Measurements from ENCODE around the gene ZP4.

ZP4 gene

GRCh38 chr1:237890822-237891221, at the start of gene ZP4:
Gene ZP4 (minus strand): TSS chr1:237890922. CDS start chr1:237890635, 287 bp downstream.
- DNase-seq (ENCODE audit: low read depth), result no peak

GRCh38 chr1:237938553-237938952, 47.8 kb upstream of the ZP4 start:
- no peak for DNase-seq (ENCODE audit: low read depth)

- no peak for DNase-seq (ENCODE audit: low read depth)
Measured at GRCh38 chr1:237938068-237938467, 47.3 kb upstream of the ZP4 start.

GRCh38 chr1:237932816-237933215, 42.1 kb upstream of the ZP4 start:
- no peak for DNase-seq (ENCODE audit: low read depth)

- no peak for DNase-seq (ENCODE audit: low read depth)
Measured at GRCh38 chr1:237931581-237931980, 40.9 kb upstream of the ZP4 start.

GRCh38 chr1:237927198-237927597, 36.5 kb upstream of the ZP4 start:
- DNase-seq (ENCODE audit: low read depth), result no peak

GRCh38 chr1:237921306-237921705, 30.6 kb upstream of the ZP4 start:
- no peak for DNase-seq (ENCODE audit: low read depth)

GRCh38 chr1:237913345-237913744, 22.6 kb upstream of the ZP4 start:
- DNase-seq (ENCODE audit: low read depth), result no peak

- DNase-seq (ENCODE audit: low read depth), result no peak
Measured at GRCh38 chr1:237911911-237912310, 21.2 kb upstream of the ZP4 start.

- no peak for DNase-seq (ENCODE audit: low read depth)
Measured at GRCh38 chr1:237910834-237911233, 20.1 kb upstream of the ZP4 start.

- DNase-seq (ENCODE audit: low read depth), result no peak
Measured at GRCh38 chr1:237903961-237904360, 13.2 kb upstream of the ZP4 start.

- no peak for DNase-seq (ENCODE audit: low read depth)
Measured at GRCh38 chr1:237902960-237903743, 12.4 kb upstream of the ZP4 start.

- DNase-seq (ENCODE audit: low read depth), result no peak
Measured at GRCh38 chr1:237901299-237901934, 10.7 kb upstream of the ZP4 start.

- DNase-seq (ENCODE audit: low read depth), result no peak
Measured at GRCh38 chr1:237895630-237896029, 4.9 kb upstream of the ZP4 start.

- no peak for DNase-seq (ENCODE audit: low read depth)
Measured at GRCh38 chr1:237894131-237894530, 3.4 kb upstream of the ZP4 start.

GRCh38 chr1:237891979-237892378, 1.3 kb upstream of the ZP4 start:
- no peak for DNase-seq (ENCODE audit: low read depth)

- DNase-seq (ENCODE audit: low read depth), result no peak
Measured at GRCh38 chr1:237891266-237891665, 544 bp upstream of the ZP4 start.

GRCh38 chr1:237890416-237890815, 306 bp downstream of the ZP4 start:
- no peak for DNase-seq (ENCODE audit: low read depth)

GRCh38 chr1:237888143-237888542, 2.6 kb downstream of the ZP4 start:
- no peak for DNase-seq (ENCODE audit: low read depth)

GRCh38 chr1:237887542-237887941, 3.2 kb downstream of the ZP4 start:
- no peak for DNase-seq (ENCODE audit: low read depth)

- DNase-seq (ENCODE audit: low read depth), result no peak
Measured at GRCh38 chr1:237884237-237884636, 6.5 kb downstream of the ZP4 start.

- DNase-seq (ENCODE audit: low read depth), result no peak
Measured at GRCh38 chr1:237879195-237879594, 11.5 kb downstream of the ZP4 start.

- no peak for DNase-seq (ENCODE audit: low read depth)
Measured at GRCh38 chr1:237878406-237878805, 12.3 kb downstream of the ZP4 start.

- DNase-seq (ENCODE audit: low read depth), result no peak
Measured at GRCh38 chr1:237877631-237878030, 13.1 kb downstream of the ZP4 start.

Data from stromal cell of bone marrow (primary cell).